DOHH2 (cell line): Measurements from ENCODE around the gene COL23A1.

Experiments used
- H3F3A ChIP-seq: fragments of 200-600 bp; sonication (generic), shearing (Covaris generic); 2 replicates; pipeline ENCODE4 v1.6.0; 2016; ENCODE audit warnings: antibody characterized with exemption, mild to moderate bottlenecking; ENCODE audit not compliant: control insufficient read depth, insufficient read depth
- H3K27ac ChIP-seq: fragments of 200-600 bp; sonication (generic); 2 replicates; pipeline ENCODE4 v1.5.1; 2014; ENCODE audit warnings: low read depth, mild to moderate bottlenecking, low read length, moderate library complexity
- H3K27me3 ChIP-seq: fragments of 200-600 bp; sonication (generic); 2 replicates; pipeline ENCODE4 v1.6.1; 2014; ENCODE audit warnings: mild to moderate bottlenecking, low read length, mixed read lengths; ENCODE audit not compliant: control insufficient read depth
- H3K36me3 ChIP-seq: fragments of 200-600 bp; sonication (generic); 2 replicates; pipeline ENCODE4 v1.6.1; 2014; ENCODE audit warnings: mild to moderate bottlenecking, low read length, moderate library complexity, mixed read lengths; ENCODE audit not compliant: control insufficient read depth
- H3K4me1 ChIP-seq: fragments of 200-600 bp; sonication (generic); 2 replicates; pipeline ENCODE4 v1.6.1; 2014; ENCODE audit warnings: mild to moderate bottlenecking, low read length, mixed read lengths; ENCODE audit not compliant: control insufficient read depth
- H3K4me2 ChIP-seq: fragments of 200-600 bp; sonication (generic); 2 replicates; pipeline ENCODE4 v1.6.0; 2014; ENCODE audit warnings: mild to moderate bottlenecking, low read length, moderate library complexity
- H3K4me3 ChIP-seq: fragments of 200-600 bp; sonication (generic); 2 replicates; pipeline ENCODE4 v1.5.1; 2014; ENCODE audit warnings: mild to moderate bottlenecking, low read length, mixed read lengths
- H3K79me2 ChIP-seq: fragments of 200-600 bp; sonication (generic); 2 replicates; pipeline ENCODE4 v1.6.1; 2014; ENCODE audit warnings: mild to moderate bottlenecking, low read length, mixed read lengths; ENCODE audit not compliant: control insufficient read depth
- H3K9me2 ChIP-seq: fragments of 200-600 bp; sonication (generic); replicated peaks from 2 replicates; pipeline ENCODE4 v1.6.1; 2014; ENCODE audit warnings: mild to moderate bottlenecking, low read length, mixed read lengths; ENCODE audit not compliant: control insufficient read depth
- H3K9me3 ChIP-seq: fragments of 200-600 bp; sonication (generic); 2 replicates; pipeline ENCODE4 v1.6.1; 2014; ENCODE audit warnings: antibody characterized with exemption, low read length, mixed read lengths; ENCODE audit not compliant: control insufficient read depth, insufficient read depth
- H4K20me1 ChIP-seq: fragments of 200-600 bp; sonication (generic); 2 replicates; pipeline ENCODE4 v1.6.0; 2014; ENCODE audit warnings: low read depth, mild to moderate bottlenecking, antibody characterized with exemption, low read length, moderate library complexity; ENCODE audit not compliant: control insufficient read depth, insufficient read depth
- CTCF ChIP-seq: fragments of 200-600 bp; sonication (generic); IDR thresholded peaks from one replicate; pipeline ENCODE4 v1.5.1; 2014; ENCODE audit warnings: antibody characterized with exemption, mild to moderate bottlenecking, low read depth, low read length; ENCODE audit not compliant: poor library complexity, severe bottlenecking
- EZH2phosphoT487 ChIP-seq: fragments of 200-600 bp; sonication (generic); IDR thresholded peaks from 2 replicates; pipeline ENCODE4 v1.6.1; 2017; ENCODE audit warnings: borderline replicate concordance, mild to moderate bottlenecking, antibody characterized with exemption, low read length, moderate library complexity, mixed read lengths

COL23A1 gene

DNA sequence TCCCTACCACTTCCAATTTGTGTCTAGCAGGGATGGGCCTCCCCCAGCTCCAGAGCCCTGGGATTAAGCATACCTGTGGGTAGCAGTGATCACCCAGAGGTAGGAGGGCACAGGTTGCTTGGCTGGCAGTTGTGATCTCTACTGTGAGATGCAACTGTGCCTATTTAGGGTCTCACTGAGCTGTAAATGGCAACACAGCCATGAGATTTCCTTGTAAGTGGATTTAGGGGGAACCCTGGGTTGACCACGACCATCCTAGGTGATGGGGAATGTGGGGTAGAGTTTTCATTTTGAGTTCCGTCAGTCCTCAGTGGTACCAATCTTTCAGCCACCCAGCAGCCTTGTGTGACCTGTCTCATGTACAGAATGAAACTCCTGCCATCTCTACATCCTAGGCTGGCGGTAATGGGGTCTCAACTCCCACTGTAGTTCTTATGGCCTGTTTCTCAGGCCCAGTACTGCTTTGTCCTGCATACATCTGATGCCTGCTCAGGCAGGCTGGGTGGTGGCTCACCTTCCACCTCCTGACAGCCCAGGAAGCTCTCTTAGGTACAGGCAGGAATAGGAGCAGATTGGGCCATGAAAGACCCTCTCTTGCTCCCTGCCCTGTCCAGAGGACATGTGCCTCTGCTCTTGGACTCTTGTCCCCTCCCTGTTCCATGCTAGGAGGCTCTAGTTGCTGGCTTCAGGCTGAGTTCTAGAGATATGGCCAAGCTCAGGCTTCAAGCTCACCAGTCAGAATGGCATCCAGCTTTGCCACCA lies 377.8 kb downstream of the COL23A1 start:
- H4K20me1 ChIP-seq, result peaks cover 29% of the 10 kb centered on the region
- peaks cover 25% of the 10 kb centered on the region for H3K79me2 ChIP-seq
- H3K4me1 ChIP-seq, result peaks cover 11% of the 10 kb centered on the region
- peaks cover 96% of the 10 kb centered on the region for H3K36me3 ChIP-seq
- no peaks in the 10 kb centered on the region for H3K9me3 ChIP-seq
- no peak overlapping the region for H3K4me2 ChIP-seq
- peak overlapping the region; percentile 19; the same call in 1 of the 2 replicates for H3K27ac ChIP-seq
- no peak overlapping the region for H3K4me3 ChIP-seq
- no peak for TF ChIP-seq CTCF
- no peak for TF ChIP-seq EZH2phosphoT487
- no peaks in the 10 kb centered on the region for H3K27me3 ChIP-seq
- no peaks in the 10 kb centered on the region for H3K9me2 ChIP-seq
- peaks cover 90% of the 10 kb centered on the region for H3F3A ChIP-seq

DNA sequence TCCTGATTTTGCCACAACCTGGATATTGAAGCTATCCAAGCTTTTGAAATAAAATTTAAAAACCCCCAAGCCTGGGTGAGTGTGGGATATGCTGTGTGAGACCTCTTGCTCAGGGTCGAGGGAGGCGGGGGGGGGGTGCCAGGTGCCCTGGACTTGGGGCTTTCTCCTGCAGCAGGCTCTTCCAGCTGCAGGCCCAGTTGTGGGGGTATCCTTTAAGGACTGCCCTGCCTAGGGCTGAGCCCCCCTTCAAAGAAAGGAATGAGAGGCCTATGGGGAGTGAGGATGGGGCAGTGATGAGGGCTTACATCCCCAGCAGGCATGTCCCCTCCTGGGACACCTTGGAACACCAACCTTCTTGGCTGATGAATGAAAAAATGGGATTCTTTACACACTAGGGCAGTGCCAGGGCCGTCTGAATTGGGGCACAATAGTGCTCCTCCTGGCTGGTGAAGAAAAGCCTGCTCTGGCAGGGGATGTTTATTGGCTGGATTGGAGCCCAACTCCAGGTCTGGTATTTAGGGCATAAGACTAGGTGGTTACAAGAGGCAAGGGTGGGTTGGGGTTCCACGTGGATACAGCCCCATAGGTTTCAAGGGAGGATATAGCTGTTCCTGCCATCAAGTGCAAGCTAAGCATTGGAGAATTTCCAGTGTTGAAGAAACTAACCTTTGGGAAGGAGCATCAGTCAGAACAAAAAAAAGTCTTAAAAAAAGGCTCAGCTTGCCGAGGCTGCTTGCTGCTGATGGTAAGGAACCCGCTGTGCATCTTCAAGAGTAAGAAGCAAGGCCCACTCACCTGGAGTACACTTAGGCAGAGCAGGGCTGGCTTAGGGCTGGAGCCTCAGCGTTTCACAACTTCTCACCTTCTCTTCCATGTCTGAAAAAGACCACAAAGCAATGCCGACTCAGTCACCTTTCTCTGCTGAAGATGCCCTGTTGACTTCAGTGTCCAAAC lies 378.8 kb downstream of the COL23A1 start:
- peaks cover 19% of the 10 kb centered on the region for H3K4me1 ChIP-seq
- peak overlapping the region; percentile 19; the same call in 1 of the 2 replicates for H3K27ac ChIP-seq
- no peaks in the 10 kb centered on the region for H3K9me3 ChIP-seq
- H3F3A ChIP-seq, result peaks cover 94% of the 10 kb centered on the region
- H3K79me2 ChIP-seq, result peaks cover 36% of the 10 kb centered on the region
- H3K4me2 ChIP-seq, result no peak overlapping the region
- H4K20me1 ChIP-seq, result peaks cover 40% of the 10 kb centered on the region
- no peaks in the 10 kb centered on the region for H3K27me3 ChIP-seq
- TF ChIP-seq EZH2phosphoT487, result no peak
- no peak for TF ChIP-seq CTCF
- H3K4me3 ChIP-seq, result no peak overlapping the region
- no peaks in the 10 kb centered on the region for H3K9me2 ChIP-seq
- peaks cover 100% of the 10 kb centered on the region for H3K36me3 ChIP-seq

DNA sequence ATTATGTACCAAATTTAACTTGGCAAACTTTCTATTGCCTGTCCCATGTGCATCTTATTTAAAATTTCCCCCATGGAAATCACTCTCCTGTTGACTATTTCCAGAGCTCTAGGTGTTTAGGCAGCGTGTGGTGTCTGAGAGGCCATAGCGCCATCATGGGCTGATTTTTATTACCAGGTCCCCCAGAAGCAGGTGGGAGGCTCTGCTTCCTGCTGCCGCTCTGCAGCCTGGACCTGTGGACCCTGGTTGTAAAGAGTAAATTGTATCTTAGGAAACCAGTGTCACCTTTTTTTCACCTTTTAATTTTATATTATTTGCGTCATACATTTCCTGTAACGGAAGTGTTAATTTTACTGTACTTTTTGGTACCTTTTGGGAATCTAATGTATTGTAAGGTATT lies 379.5 kb downstream of the COL23A1 start:
- Histone ChIP-seq H4K20me1 (peaks cover 43% of the 10 kb centered on the region), H3K27ac (no peak overlapping the region), H3K4me2 (no peak overlapping the region), H3K4me1 (peaks cover 21% of the 10 kb centered on the region), H3K79me2 (peaks cover 42% of the 10 kb centered on the region), H3K27me3 (no peaks in the 10 kb centered on the region), H3F3A (peaks cover 94% of the 10 kb centered on the region), H3K36me3 (peaks cover 100% of the 10 kb centered on the region), H3K9me3 (no peaks in the 10 kb centered on the region), H3K9me2 (no peaks in the 10 kb centered on the region), H3K4me3 (no peak overlapping the region)
- TF ChIP-seq EZH2phosphoT487 (no peak), CTCF (no peak)
